Midbrain (tissue), 1 donor: ENCODE data around the gene TRIM62.
"Not testable (repeated sequence)": the region's sequence is repeated elsewhere in the genome, so short reads cannot be mapped to it uniquely, and the experiment has no call there.

Experiments used
- DNase-seq: peaks from one replicate; lab custom pipeline; 2025; lab: John Stamatoyannopoulos, UW

TRIM62 gene

GRCh38 chr1:33158366-33158765 is 23.5 kb downstream of the TRIM62 start:
- DNase-seq, result no peak

DNA sequence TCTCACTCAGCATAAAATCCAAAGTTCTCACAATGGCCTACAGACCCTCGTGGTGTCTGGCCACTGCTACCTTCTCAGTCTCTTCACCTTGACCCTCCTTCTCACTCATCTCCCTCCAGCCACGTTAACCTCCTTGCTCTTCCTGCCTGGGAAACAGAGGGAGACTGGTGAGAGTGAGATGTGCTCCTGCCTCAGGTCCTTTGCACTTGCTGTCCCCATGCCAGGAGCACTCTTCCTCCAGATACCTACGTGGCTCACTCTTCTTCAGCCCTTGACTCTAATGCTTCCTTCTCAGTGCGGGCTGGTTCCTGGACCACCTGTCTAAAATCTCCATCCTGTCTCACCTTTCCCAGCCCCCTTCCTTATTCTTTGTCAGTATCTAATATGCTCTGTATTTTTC is 24.7 kb downstream of the TRIM62 start:
- DNase-seq, result no peak

GRCh38 chr1:33155877-33156538 is 25.8 kb downstream of the TRIM62 start:
- no peak for DNase-seq

DNA sequence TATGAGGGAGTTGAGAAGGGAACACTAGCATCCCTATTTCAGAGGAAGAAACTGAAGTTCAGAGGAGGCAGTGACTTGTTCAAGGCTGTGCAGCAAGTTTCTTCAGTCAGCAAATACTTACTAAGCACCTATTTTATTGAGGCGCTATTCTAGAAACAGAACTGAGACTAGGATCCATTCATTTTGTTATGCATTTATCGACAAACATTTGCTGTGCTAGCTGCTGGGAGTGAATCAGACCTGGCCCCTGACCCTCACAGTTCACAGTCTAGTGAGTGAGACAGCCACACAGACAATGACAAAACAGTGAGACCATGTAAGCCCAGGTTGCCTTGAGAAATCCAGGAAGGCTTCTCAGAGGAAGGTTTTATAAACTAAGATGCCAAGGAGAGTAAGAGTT is 28.2 kb downstream of the TRIM62 start:
- no peak for DNase-seq

- DNase-seq, result peak; percentile 73
These were observed 29.0 kb downstream of the TRIM62 start for GRCh38 chr1:33152685-33153432.

- DNase-seq, result no peak
These were observed 30.7 kb downstream of the TRIM62 start for GRCh38 chr1:33151116-33151515.

GRCh38 chr1:33150522-33150921 is 31.3 kb downstream of the TRIM62 start:
- DNase-seq, result no peak

DNA sequence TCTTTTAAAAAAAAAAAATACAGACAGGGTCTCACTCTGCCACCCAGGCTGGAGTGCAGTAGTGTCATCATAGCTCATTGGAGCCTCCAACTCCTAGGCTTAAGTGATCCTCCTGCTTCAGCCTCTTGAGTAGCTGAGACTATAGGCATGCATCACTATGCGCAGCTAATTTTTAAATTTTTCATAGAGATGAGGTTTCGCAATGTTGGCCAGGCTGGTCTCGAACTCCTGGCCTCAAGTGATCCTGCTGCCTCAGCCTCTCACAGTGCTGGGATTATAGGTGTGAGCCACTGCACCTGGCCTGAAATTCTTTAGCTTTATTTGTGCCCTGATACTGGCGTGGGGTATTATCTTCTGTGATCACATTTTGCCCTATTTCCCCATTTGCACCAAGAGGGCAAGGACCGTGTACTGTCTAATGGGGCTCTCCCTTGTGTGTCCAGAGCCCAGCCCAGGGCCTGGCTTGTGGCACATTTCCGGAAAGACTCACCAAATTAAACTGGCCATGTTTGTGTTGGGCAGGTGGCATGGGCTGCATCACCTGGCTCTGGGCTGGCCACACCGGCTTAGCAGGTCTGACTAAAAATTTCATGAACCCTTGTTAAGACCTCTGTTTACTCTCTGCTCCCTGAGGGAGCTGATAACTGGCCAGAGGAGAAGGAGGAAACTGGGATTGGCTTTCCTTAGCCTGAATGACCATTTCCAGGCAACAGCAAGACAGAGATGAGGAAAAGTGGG is 32.2 kb downstream of the TRIM62 start:
- DNase-seq, result no peak

GRCh38 chr1:33148615-33149014 is 33.2 kb downstream of the TRIM62 start:
- DNase-seq, result no peak

- no peak for DNase-seq
These were observed 33.9 kb downstream of the TRIM62 start for GRCh38 chr1:33147997-33148314.

DNA sequence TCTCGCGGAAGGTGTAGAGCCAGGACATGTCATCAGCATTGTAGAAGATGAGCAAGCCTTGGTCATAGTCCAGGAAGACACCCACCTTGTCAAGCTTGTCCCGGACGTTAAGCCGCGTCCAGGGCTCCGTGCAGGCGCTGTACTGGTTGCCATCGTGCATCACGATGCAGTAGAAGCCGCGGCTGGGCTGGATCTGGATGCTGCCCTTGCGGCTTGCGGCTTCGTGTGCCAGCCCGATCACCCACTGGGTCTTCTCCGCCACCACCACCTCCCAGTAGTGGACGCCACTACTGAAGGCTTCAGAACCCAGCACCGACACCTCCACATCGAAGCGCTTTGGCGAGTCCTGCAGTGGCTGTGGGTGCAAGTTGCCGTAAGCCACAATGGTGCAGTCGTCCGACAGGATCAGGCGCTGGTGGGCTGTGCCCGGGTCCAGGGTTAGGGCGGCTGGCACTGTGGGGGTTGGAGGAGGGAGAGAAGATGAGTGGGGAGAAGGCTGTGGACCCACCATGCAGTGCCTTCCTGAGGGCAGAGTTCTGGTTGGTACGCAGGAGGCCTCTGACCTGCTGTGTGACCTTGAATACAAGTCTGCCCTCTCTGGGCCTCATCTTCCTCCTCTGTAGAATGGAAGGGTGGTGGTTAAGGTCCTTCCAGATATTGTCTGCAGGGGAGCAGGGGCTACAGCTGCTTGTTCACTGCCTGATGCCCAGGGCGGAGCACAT is 34.4 kb downstream of the TRIM62 start:
- no peak for DNase-seq

DNA sequence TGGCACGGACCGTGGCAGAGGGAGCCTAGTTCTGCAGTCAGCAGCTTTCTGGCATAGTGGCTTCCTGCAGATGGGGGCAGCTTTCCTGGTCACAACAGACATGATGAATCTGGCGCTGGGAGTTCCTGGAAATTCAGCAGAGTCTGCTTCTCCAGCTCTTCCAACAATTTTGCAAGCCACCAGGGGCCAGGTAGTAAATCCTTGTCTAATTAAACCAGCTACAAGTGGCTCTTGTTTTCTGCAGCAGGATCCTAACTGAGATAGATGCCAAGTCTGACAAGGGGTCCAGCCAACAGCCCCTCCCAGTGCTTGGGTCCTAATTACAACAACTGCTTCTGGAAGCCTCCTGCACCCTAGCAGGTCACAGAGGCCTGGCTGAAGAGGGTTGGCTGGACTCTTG is 35.8 kb downstream of the TRIM62 start:
- DNase-seq, result no peak

DNA sequence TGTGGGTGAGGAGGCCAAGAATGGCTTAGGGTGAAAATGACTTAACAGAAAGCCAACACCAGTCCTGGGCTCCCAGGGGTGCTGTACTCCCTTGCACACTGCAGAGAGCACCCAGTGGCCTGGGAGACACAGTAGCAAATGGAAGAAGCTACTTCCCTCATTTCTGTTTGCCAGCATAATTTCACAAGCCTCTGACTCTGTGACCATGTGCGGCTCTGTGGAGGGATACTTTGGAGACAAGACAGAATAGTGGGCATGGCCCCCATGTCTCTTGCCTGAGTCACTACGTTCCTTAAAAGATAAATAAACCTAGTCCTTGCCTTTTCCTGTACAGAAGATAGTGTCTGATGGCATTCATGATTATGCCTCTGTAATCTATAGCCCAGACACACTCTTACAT is 38.1 kb downstream of the TRIM62 start:
- no peak for DNase-seq

DNA sequence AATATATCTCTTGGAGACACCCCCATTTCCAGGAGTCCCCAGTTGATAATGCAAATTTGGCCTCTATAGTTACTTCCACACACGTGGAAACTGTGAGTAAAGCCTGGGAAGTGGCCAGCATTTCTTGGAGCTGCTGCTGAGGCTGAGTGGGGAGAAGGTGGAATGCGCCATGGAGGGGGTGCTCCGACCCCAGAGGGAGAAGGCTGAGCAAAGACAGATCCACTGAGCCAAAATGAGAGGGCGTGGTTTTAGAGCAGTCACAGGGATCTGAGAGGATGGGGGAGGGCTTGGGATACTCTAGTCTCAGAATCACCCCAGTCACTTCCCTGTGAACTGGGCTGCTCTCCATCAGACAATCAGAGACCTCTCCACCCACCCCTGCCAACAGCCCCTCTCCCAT is 38.7 kb downstream of the TRIM62 start:
- no peak for DNase-seq

- no peak for DNase-seq
These were observed 39.3 kb downstream of the TRIM62 start for GRCh38 chr1:33142483-33143064.

- no peak for DNase-seq
These were observed 40.1 kb downstream of the TRIM62 start for GRCh38 chr1:33141781-33142180.

GRCh38 chr1:33141216-33141615 is 40.6 kb downstream of the TRIM62 start:
- DNase-seq, result no peak

GRCh38 chr1:33140153-33141149 is 41.4 kb downstream of the TRIM62 start:
- DNase-seq, result no peak

DNA sequence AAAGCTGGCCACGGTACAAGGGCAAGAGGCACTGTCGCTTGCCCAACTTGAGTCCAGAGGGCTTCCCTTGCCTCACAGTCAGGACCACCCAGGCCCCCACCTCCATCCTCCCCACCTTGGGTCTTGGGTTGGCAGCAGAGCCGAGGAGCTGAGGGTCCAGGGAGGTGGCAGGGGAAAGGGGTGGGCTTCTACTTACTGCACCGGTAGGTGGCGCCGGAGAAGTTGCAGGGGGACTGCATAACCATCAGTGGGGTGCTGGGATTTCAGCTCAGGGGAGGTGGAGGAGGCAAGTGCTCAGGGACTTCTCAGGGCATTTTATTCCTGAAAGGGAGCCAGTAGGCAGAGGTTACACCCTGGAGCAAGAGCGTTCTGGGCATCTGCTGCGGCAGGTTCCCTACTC is 44.0 kb downstream of the TRIM62 start:
- DNase-seq, result peak; percentile 51

DNA sequence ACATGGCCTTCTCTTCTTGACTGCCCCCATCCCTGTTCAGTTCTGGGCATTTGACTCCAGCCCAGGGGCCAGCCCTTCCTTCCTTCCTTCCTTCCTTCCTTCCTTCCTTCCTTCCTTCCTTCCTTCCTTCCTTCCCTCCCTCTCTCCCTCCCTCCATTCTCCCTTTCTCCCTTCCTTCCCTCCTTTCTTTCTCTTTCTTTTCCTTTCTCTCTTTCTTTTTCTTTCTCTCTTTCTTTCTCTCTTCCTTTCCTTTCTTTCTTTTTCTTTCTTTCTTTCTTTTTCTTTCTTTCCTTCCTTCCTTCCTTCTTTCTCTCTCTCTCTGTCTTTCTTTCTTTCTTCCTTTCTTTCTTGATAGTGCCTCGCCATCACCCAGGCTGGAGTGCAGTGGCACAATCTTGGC is 45.8 kb downstream of the TRIM62 start:
- not testable (repeated sequence) for DNase-seq
